Measurements from ENCODE around the gene DYSF. TPM values are rescaled to one million over a fixed set of nuclear protein-coding genes. Genes with fewer than 3 reads are reported as not detected.

DYSF gene
- total RNA-seq, 1 donor from 2014 or later: 112 TPM

- no peak for TF ChIP-seq CTCF (IDR thresholded peaks at IDR 0.05)
- Mint-ChIP-seq H3K4me3 (ENCODE audit: unreplicated experiment) (no peak overlapping the region), H3K9me3 (ENCODE audit: low read depth) (no peaks in the 10 kb centered on the region), H3K4me1 (ENCODE audit: low read depth) (peaks cover 26% of the 10 kb centered on the region), H3K36me3 (ENCODE audit: low read depth) (peaks cover 7% of the 10 kb centered on the region), H3K27me3 (ENCODE audit: low read depth) (no peaks in the 10 kb centered on the region), H3K27ac (ENCODE audit: unreplicated experiment) (no peak overlapping the region)
- DNase-seq (ENCODE audit: low spot score): no peak
Measured at GRCh38 chr2:71507476-71507875, 54.1 kb downstream of the DYSF start.

GRCh38 chr2:71510196-71510807 is 56.9 kb downstream of the DYSF start:
- peaks cover 6% of the 10 kb centered on the region for H3K36me3 Mint-ChIP-seq (ENCODE audit: low read depth)
- DNase-seq (ENCODE audit: low spot score): no peak
- H3K4me3 Mint-ChIP-seq (ENCODE audit: unreplicated experiment): no peak overlapping the region
- no peaks in the 10 kb centered on the region for H3K9me3 Mint-ChIP-seq (ENCODE audit: low read depth)
- TF ChIP-seq CTCF (IDR thresholded peaks at IDR 0.05): peak; percentile 98
- H3K4me1 Mint-ChIP-seq (ENCODE audit: low read depth): peaks cover 18% of the 10 kb centered on the region
- no peaks in the 10 kb centered on the region for H3K27me3 Mint-ChIP-seq (ENCODE audit: low read depth)
- H3K27ac Mint-ChIP-seq (ENCODE audit: unreplicated experiment): peak overlapping the region; percentile 41

- no peak for TF ChIP-seq CTCF (IDR thresholded peaks at IDR 0.05)
- H3K4me1 Mint-ChIP-seq (ENCODE audit: low read depth): peaks cover 11% of the 10 kb centered on the region
- DNase-seq (ENCODE audit: low spot score): no peak
- H3K9me3 Mint-ChIP-seq (ENCODE audit: low read depth): no peaks in the 10 kb centered on the region
- peaks cover 5% of the 10 kb centered on the region for H3K36me3 Mint-ChIP-seq (ENCODE audit: low read depth)
- no peak overlapping the region for H3K4me3 Mint-ChIP-seq (ENCODE audit: unreplicated experiment)
- no peak overlapping the region for H3K27ac Mint-ChIP-seq (ENCODE audit: unreplicated experiment)
- H3K27me3 Mint-ChIP-seq (ENCODE audit: low read depth): no peaks in the 10 kb centered on the region
Measured at GRCh38 chr2:71510938-71511337, 57.6 kb downstream of the DYSF start.

- TF ChIP-seq CTCF (IDR thresholded peaks at IDR 0.05): no peak
- H3K36me3 Mint-ChIP-seq (ENCODE audit: low read depth): peaks cover 13% of the 10 kb centered on the region
- no peak overlapping the region for H3K27ac Mint-ChIP-seq (ENCODE audit: unreplicated experiment)
- peaks cover 10% of the 10 kb centered on the region for H3K4me1 Mint-ChIP-seq (ENCODE audit: low read depth)
- H3K27me3 Mint-ChIP-seq (ENCODE audit: low read depth): no peaks in the 10 kb centered on the region
- no peak for DNase-seq (ENCODE audit: low spot score)
- no peak overlapping the region for H3K4me3 Mint-ChIP-seq (ENCODE audit: unreplicated experiment)
- H3K9me3 Mint-ChIP-seq (ENCODE audit: low read depth): no peaks in the 10 kb centered on the region
Measured at GRCh38 chr2:71511776-71512175, 58.4 kb downstream of the DYSF start.

- no peak for TF ChIP-seq CTCF (IDR thresholded peaks at IDR 0.05)
- peaks cover 16% of the 10 kb centered on the region for H3K36me3 Mint-ChIP-seq (ENCODE audit: low read depth)
- H3K4me3 Mint-ChIP-seq (ENCODE audit: unreplicated experiment): no peak overlapping the region
- H3K27ac Mint-ChIP-seq (ENCODE audit: unreplicated experiment): no peak overlapping the region
- peaks cover 7% of the 10 kb centered on the region for H3K4me1 Mint-ChIP-seq (ENCODE audit: low read depth)
- no peaks in the 10 kb centered on the region for H3K9me3 Mint-ChIP-seq (ENCODE audit: low read depth)
- no peaks in the 10 kb centered on the region for H3K27me3 Mint-ChIP-seq (ENCODE audit: low read depth)
- peak; percentile 51 for DNase-seq (ENCODE audit: low spot score)
Measured at GRCh38 chr2:71512386-71512785, 59.0 kb downstream of the DYSF start.
